ENCODE measurements around the gene NEDD4L.

DNA sequence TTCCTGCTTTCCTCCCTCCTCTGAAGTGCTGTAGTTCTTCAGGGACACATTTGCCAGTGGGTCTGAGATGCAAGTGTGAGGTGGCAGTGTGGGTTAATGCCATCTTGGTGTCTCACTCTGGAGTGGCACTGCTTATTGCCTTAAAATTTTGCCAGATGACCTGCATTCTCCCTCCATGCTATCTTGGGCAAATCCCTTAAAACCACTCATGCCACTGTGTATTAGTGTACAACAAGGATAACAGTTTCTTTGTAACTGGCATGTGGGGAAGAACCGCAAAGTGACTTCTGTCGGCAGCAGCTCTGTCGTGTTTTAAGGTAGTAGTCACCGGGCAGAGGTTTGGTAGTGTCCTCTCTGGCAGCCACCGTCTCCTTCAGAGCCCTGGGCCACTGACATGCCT is 124.2 kb downstream of the NEDD4L start:
- no peak for TF ChIP-seq STAT1 (IDR thresholded peaks at IDR 0.05; ENCODE audit: unreplicated experiment)
- no peak for TF ChIP-seq CREB1 (CRISPR knock-in tag; IDR thresholded peaks at IDR 0.05; ENCODE audit: low read depth)
- TF ChIP-seq, protein P1, sequence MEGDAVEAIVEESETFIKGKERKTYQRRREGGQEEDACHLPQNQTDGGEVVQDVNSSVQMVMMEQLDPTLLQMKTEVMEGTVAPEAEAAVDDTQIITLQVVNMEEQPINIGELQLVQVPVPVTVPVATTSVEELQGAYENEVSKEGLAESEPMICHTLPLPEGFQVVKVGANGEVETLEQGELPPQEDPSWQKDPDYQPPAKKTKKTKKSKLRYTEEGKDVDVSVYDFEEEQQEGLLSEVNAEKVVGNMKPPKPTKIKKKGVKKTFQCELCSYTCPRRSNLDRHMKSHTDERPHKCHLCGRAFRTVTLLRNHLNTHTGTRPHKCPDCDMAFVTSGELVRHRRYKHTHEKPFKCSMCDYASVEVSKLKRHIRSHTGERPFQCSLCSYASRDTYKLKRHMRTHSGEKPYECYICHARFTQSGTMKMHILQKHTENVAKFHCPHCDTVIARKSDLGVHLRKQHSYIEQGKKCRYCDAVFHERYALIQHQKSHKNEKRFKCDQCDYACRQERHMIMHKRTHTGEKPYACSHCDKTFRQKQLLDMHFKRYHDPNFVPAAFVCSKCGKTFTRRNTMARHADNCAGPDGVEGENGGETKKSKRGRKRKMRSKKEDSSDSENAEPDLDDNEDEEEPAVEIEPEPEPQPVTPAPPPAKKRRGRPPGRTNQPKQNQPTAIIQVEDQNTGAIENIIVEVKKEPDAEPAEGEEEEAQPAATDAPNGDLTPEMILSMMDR (conservative IDR thresholded peaks at IDR 0.05; ENCODE audit: low read depth in 2 of 2) = no peak
- no peak for TF ChIP-seq POLR2AphosphoS5 (IDR thresholded peaks at IDR 0.05; ENCODE audit: low read depth)
- no peak for TF ChIP-seq EZH2 (IDR thresholded peaks at IDR 0.05; ENCODE audit: low read depth, unreplicated experiment)
- TF ChIP-seq NANOG (IDR thresholded peaks at IDR 0.05; ENCODE audit: borderline replicate concordance) = no peak
